GM19467 (cell line): ENCODE data around the gene PTPRD.

Experiments used
- ATAC-seq: cut with Tn5 transposase; IDR thresholded peaks from one replicate; pipeline ENCODE4 v1.9.1; 2021; ENCODE audit warnings: mild to moderate bottlenecking, moderate library complexity; ENCODE audit not compliant: unreplicated experiment

PTPRD gene

GRCh38 chr9:8337834-8338766, 2274.7 kb downstream of the PTPRD start:
- no peak for ATAC-seq

- ATAC-seq = no peak
Measured at GRCh38 chr9:8332871-8333270, 2279.9 kb downstream of the PTPRD start.

DNA sequence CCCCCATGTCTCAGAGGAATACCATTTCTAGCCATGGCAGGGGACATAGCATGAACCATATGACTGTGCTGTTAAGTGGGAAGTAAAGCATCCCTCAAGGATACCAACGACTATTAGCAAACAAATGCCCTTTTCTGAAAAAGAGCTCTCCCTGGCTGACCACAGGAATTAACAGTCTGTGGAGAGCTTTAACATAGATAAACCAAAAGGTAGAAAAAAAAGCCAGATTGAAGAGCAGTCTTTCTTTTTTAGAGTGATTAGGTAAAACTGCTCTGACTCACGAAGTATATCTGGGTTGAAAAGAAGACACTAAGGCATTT, 2280.5 kb downstream of the PTPRD start:
- no peak for ATAC-seq

DNA sequence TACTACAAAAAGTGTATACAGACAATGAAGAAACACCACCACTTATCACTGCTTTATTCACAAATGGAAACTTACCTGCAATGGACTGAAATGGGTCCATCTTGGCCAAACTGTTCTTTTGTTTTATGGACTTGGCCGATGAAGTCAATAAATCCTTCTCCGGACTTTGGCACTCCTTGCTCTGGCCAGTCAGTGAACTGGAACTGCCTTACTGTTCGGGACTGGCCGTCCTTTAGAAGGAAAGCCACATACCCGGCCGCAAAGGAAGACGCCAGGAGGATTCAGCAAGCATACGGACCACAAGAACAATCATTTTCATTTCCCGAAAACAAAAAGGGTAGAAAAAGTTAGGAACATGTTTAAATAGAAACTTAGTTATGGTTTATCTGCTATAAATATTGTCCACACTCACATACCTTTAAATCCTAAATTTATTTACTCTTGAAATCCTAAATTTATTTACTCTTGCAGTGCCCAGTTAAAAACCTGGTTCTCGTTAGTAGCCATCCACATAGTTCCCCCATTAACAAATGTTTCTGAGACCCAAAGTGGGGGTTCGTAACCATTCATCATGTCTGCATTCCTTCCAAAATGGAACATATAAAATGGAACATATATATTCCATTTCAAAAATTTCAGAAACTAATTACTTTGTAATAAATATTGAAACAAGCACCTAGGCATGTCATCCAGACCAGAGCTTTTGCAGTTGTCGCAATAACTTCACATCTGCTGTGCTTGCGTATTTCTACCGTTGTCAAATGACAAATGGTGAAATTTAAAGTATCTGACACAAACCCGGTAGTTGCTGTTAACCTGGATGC, 2281.1 kb downstream of the PTPRD start:
- ATAC-seq = no peak

- ATAC-seq = no peak
Measured at GRCh38 chr9:8329561-8330283, 2283.1 kb downstream of the PTPRD start.

DNA sequence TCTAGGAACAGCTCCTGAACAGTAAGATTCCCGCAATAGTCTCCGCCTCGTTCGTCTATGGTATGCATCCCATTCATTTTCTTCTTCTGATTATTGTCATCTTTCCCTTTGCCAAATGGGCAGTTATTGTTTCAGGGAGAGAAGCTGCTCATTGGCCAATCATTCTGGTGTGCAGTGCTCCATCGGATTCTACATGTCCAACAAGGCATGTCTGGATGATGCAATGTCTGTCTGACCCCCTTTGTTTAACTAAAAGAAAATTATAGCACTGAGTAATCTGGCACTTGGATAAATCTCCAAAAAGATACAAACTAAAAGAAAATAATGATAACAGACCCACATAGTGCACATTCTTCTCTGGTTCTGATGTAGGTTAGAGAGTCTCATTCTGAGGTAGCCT, 2297.6 kb downstream of the PTPRD start:
- no peak for ATAC-seq

GRCh38 chr9:8309258-8309657, 2303.5 kb downstream of the PTPRD start:
- no peak for ATAC-seq

GRCh38 chr9:8304720-8305119, 2308.1 kb downstream of the PTPRD start:
- no peak for ATAC-seq

- no peak for ATAC-seq
Measured at GRCh38 chr9:8301296-8301695, 2311.5 kb downstream of the PTPRD start.

GRCh38 chr9:8297047-8297446, 2315.8 kb downstream of the PTPRD start:
- ATAC-seq = no peak

DNA sequence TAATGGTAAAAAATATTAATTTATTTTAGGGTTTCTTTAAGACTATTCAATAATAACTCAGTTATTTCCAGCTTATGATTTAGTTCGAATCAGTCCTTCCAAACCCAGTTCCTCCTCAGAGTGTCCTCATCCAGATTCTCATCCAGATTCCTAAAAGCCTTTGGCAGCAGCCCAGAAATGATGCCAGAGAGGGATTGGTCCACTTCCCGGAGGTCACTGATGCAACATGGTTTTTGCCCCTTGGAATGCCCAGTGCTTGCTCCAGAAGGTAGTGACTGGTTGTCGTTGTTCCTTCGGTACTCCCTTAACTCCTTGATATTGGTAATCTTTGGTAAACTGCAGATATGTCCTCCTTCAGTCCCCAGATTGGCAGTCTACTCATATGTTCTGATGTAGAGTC, 2320.1 kb downstream of the PTPRD start:
- ATAC-seq = no peak

DNA sequence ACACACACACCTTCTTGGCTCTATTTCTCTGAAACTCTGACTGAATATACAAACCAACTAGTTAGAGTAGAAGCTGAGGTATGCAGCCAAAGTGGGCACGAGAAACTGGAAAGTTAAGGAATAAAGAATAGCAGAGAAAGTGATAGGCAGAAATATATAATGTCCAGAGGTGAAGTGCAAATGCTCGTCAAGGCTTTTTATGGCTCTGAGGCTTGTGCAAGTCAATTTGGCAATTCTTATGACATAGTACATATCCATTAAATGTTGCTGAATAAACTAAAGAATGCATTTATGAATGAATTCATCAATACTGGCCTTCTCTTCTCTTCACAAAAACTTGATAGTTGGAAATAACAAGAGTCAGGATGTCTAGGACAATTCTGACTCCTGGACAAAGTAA, 2323.1 kb downstream of the PTPRD start:
- ATAC-seq = no peak

- ATAC-seq = no peak
Measured at GRCh38 chr9:8287970-8288369, 2324.8 kb downstream of the PTPRD start.

DNA sequence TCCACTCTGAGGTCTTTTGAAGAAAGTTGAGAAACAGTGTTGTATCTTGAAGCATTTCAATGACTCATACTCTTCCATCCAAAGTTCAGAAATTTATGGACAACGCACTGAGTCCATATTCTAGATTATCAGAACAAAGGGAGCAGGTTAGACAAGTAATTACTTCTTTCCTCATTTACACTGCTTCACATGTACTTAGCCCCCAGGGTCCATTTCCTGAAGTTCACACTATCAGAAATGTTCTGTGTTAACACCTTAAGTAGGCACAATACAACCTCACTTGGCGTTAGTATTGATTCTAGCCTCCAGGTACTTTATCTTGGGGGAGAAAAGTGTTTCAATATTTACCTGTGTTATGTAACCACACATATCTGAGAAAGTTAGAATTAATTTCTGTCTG, 2325.3 kb downstream of the PTPRD start:
- no peak for ATAC-seq

DNA sequence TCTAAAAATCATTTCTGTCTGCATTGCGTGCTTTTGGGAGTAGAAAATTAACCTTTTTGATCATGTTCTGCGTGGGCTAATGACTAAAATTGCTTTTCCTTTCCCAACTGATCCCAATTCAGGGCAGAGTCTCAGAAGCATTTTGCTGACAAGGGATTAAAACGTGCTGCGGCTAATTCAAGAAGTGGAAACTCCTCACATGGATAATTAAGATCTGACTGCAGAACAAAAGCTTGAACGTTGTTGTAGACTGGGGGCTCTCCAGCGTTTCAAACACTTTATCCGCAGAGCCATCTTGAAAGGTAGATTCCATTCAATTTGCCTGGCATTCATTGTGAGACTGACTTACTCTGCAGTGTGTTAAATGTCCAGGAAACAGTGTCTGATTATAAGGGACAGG, 2327.9 kb downstream of the PTPRD start:
- ATAC-seq = no peak

- no peak for ATAC-seq
Measured at GRCh38 chr9:8282535-8282934, 2330.3 kb downstream of the PTPRD start.

- no peak for ATAC-seq
Measured at GRCh38 chr9:8280811-8281210, 2332.0 kb downstream of the PTPRD start.

DNA sequence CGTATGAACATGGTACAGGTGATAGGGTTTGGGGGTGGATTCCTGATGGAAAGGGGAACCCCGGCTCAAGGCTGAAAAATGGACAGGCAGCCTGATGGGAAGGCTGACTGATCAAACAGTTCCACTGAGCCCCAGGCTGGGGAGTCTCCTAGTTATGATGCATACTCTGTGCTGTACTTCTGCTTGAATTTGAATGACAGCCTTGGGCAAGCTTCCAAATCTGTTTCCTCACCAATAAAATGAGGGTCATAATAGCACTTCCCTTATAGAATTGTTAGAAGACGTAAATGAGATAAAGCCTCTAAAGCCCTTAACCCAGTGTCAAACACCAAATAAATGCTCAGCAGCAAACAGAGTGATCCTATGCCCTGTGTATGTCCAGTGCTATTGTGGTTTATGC, 2334.8 kb downstream of the PTPRD start:
- ATAC-seq = no peak

GRCh38 chr9:8270235-8270634, 2342.6 kb downstream of the PTPRD start:
- ATAC-seq = no peak

GRCh38 chr9:8268881-8269280, 2343.9 kb downstream of the PTPRD start:
- ATAC-seq = no peak

- ATAC-seq = no peak
Measured at GRCh38 chr9:8268216-8268878, 2344.5 kb downstream of the PTPRD start.
